GM19463 (cell line): Measurements from ENCODE around the gene HSF4.

Experiments used
- ATAC-seq: cut with Tn5 transposase; IDR thresholded peaks from one replicate; pipeline ENCODE4 v1.9.1; 2021; ENCODE audit warnings: mild to moderate bottlenecking, moderate library complexity; ENCODE audit not compliant: unreplicated experiment

Gene HSF4

DNA sequence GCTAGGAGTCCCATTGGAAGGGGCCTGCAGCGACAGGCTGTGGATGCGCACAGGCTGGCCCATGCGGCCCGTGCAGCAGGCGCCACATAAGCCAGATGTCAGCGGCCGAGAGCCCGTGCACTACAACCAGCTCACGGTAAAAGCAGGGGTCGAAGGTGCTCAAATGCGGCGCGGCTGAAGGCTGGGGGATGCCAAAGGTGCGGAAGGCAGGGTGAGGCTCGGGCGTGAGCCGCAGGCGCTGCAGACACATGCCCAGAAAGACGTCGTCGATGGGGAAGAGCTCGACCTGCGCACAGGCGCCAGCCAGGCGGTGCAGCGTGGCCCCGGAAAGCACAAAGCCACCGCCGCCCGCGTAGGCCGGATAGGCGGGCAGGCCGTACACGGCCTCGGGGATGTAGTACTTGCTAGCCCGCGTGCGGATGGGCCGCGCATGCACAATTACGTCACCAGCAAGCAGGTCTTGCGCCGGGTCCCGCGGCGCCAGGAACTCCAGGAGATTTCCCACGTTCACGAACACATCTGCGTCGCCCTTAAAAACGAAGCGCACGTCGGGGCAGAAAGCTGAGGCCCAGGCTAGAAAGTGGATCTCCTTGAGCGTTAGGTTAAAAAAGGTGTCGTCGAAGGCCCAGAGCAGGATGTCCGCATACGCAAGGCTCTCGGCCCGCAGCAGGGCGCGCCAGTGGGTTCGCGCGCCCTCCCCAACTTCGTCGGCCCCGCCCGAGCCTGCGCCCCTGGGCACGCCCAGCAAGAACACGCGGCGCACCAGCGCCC is 15.1 kb upstream of the HSF4 start:
- no peak for ATAC-seq

GRCh38 chr16:67150047-67150832 is 14.3 kb upstream of the HSF4 start:
- peak; percentile 48 for ATAC-seq

DNA sequence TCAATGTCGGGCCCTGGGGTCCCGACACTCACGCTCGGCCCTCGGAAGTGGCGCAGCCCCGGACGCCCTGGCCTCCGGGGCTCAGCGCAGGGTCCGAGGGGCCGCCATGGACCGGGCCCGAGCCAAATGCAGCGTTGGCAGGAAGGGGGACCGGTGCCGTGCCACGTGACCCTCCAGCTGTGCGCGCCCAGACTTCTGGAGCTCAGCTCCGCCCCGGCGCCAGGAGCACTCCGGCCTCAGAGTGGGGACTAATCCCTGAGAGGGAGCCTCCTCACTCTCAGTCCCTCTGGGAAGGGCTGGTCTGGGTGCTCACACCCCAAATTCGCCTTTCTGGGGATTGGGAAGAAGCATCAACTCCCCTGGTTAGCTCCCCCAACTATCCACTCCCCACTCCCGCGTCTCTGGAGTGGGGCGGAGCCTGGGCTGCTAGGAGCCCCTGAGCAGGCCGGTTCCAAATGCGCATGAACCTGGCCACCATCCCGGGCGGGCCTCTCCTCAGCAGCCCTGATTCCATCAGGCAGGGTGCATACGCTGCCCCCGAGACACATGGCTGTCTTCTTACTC is 13.6 kb upstream of the HSF4 start, which contains the start of gene B3GNT9:
Gene B3GNT9, minus strand, starts transcription at position 166 of the 564 bp plus-strand sequence. CDS start 513 bp downstream, outside the sequence.
- ATAC-seq: peak; percentile 50

GRCh38 chr16:67151431-67152097 is 13.0 kb upstream of the HSF4 start:
- no peak for ATAC-seq

- ATAC-seq: no peak
Measured at GRCh38 chr16:67154578-67155294, 9.8 kb upstream of the HSF4 start.

DNA sequence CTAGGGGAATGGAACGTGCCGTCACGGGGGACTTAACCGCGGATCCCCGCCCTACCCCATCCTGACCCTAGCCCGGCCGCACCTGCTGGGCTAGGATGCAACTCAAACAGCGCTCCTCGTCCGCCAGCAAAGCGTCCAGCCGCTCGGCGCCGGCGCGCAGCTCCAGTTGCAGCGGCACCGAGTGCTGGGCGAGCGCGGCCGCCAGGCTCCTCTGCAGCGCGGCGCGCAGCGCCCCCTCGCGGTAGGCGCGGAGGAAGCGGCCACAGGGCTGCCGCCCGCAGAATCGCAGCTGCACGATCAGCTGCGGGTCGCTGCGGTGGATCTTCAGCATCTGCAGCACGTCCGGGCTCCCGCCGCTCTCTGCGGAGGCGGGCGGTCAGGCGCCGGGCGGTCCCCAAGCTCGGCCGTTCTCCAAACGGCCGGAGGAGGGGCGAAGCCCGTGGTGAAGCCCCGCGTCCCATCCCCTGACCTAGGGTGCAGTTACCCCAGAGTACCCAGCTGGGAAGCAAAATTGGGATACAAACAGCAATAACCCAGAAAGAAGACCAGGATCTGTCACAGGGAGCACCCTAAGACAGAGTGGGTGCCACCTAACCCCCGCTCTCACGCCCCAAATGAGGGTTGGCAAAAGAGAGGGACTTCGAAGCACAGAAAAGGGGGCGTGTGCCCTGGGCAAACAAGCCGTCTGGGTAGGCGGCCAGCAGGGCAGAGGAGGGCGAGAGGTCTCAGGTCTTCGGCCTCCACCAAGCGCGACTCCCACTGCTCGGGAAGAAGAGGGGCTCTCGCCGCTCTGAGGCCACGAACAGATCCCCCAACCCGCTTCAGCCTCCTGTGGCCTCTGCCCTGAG is 9.0 kb upstream of the HSF4 start:
- ATAC-seq: no peak

DNA sequence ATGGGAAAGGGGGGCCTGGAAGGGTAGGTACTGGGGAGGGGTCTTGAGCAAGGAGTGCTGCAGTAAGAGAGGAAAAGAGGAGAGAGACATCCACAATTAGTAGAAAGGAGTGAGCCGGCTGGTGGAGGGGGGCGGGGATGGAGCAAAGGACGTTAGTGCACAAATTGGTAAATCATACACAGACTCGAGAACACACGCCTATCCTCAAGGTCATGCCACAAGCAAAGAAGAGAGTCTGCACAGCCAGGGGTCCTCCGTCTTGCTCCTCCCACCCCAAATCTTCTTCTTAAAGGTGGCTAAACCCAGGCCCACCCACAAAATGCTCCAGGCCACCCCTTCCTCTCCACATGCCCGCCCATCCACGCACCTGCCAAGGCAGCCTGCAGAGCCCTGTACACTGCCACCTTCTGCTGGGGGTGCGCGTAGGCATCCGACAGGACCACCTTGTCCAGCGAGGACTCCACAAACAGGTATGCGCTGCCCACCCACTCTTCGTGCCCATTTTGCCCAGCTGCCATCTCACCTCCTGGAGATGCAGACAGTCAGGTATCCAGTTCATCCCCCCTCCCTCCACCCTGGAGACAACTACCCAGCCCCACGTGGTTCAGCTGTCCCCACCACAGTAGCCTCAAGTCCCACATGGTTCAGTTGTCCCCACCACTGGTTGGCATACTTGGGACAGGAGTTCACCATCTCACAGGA is 8.3 kb upstream of the HSF4 start:
- ATAC-seq: no peak

GRCh38 chr16:67157106-67157748 is 7.3 kb upstream of the HSF4 start:
- no peak for ATAC-seq

DNA sequence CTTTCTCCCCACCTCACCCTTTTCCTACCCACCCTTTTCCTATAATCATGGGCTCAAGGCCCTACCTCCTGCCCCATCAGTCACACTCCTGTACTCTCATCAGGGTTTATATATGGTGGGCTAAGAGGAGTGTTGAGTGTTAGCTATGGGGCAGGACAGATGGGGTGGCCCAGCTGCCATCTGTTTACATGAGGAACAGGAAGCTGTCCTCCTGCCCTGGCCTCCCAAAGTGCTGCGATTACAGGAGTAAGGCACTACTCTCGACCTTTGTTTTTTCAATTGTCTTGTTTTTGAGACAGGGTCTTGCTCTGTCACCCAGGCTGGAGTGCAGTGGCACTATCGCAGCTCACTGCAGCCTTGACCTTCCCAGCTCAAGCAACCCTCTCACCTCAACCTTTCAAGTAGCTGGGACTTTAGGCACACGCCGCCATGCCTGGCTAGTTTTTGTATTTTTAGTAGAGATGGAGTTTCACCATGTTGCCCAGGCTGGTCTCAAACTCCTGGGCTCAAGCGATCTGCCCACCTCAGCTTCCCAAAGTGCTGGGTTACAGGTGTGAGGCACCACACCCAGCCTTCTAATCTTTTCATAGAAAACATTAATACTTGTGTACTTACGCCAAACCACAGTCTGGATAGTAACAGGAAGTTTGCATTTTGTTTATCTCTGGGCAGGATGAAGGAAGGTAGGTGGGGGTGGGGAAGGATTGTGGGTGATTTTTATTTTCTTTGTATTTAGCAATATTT is 6.5 kb upstream of the HSF4 start:
- no peak for ATAC-seq

GRCh38 chr16:67158637-67159600 is 5.6 kb upstream of the HSF4 start:
- peak; percentile 38 for ATAC-seq

DNA sequence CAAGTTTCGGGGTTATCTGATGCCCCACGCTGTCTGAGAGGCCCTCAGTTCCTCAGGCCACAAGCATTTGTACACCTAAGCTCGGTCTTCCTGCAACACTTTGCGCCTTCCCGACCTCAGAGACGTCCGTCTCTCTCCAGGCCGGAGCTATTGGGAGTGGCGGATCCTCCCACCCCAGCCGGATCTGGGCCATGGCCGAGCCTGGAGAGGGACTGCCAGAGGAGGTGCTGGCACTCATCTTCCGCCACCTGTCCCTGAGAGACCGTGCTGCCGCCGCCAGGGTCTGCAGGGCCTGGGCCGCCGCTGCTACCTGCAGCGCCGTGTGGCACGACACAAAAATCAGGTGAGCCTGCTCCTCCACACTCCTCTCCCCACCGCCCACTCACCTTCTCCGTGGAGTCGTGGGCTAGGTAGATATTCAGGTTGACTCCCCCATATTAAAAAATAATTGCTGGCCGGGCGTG is 2.9 kb upstream of the HSF4 start:
- ATAC-seq: no peak

GRCh38 chr16:67162506-67163163 is 1.9 kb upstream of the HSF4 start:
- no peak for ATAC-seq

DNA sequence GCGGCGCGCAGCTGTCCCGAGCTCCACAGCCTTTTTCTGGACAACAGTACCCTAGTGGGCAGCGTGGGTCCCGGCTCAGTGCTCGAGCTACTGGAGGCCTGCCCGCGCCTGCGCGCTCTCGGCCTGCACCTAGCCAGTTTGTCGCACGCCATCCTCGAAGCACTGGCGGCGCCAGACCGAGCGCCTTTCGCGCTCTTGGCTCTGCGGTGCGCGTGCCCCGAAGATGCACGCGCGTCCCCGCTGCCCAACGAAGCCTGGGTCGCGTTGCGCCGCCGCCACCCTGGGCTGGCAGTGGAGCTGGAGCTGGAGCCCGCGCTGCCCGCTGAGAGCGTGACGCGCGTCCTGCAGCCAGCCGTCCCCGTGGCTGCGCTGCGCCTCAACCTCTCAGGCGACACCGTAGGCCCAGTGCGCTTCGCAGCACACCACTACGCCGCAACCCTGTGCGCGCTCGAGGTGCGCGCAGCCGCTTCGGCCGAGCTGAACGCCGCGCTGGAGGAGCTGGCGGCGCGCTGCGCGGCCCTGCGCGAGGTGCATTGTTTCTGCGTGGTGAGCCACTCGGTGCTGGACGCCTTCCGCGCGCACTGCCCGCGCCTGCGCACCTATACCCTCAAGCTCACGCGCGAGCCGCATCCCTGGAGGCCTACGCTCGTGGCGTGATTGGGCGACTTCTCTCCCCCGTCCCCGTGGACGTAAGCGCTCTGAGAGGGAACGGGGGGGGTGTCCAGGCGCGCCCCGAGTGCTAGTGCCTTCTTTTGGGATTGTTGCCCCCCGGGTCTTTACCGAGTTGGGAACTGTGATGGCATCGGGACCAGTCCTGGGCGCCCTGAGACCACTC is 1.2 kb upstream of the HSF4 start:
- no peak for ATAC-seq

DNA sequence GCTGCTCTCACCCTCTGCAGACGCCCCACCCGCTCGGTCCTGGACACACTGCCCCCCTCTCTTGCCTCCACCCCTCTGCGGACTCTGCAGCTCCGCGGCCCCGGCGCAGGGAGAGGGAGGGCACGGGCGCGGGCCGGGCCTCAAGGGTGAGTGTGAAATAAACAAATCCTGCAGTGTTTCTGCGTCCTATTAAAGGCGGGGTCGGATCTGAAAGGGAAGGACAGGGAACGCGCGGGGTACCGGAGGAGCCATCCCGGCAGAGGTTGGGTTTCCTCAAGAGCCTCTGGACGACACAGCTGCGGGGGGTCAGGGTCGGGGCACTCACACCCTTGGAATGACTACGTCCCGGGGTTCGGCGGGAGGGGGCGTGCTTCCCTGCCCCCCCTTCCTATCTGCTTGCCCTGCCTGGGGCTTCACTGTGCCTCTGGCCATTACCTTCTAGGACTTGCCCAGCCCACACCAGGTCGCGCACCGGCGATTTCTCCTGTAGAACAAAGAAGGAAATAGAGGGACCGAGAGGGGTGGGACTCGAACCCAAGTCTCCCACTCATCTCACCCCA is 466 bp upstream of the HSF4 start:
- no peak for ATAC-seq
